Colonic mucosa (tissue), 4 donors: ENCODE data around the gene STAB1. TPM values are rescaled to one million over a fixed set of nuclear protein-coding genes. Genes with fewer than 3 reads are reported as not detected.

ENCODE experiments used
- DNase-seq: peaks from one replicate; pipeline ENCODE4 v3.0.0-alpha.2; 2020
- H3K27ac ChIP-seq: fragments of 200-600 bp; one replicate; pipeline ENCODE4 v1.8.0; 2021
- H3K27me3 ChIP-seq: fragments of 200-600 bp; one replicate; pipeline ENCODE4 v1.8.0; 2021
- H3K36me3 ChIP-seq: fragments of 200-600 bp; one replicate; pipeline ENCODE4 v1.8.0; 2021
- H3K4me1 ChIP-seq: fragments of 200-600 bp; one replicate; pipeline ENCODE4 v1.8.0; 2021; ENCODE audit warnings: mild to moderate bottlenecking
- H3K4me3 ChIP-seq: fragments of 200-600 bp; one replicate; pipeline ENCODE4 v1.8.0; 2021
- H3K9ac ChIP-seq, 2 donors: one replicate each; pipeline ENCODE4 v1.7.0; 2013; ENCODE audit warnings: control low read depth in 2 of 2, low read depth in 2 of 2, low read length in 2 of 2
- H3K9me3 ChIP-seq: fragments of 200-600 bp; one replicate; pipeline ENCODE4 v1.8.0; 2021
- intact Hi-C: fragments of 100-400 bp; cut with DNase I; formaldehyde crosslinking; loops from one replicate; pipeline ENCODE4 v1.14.1; 2022
- total RNA-seq, 2 donors: library from RNA; stranded (reverse); fragmentation: NEBNext Ultra II Directional in 1 of 2; extraction: Animal tissue kit (Norgen Biotek cat#: 25700) in 1 of 2; gene quantifications; one replicate each; pipeline ENCODE4 v1.2.1, GENCODE V29; 2021
- TF ChIP-seq, protein P1 (sequence below): fragments of 200-600 bp; IDR thresholded peaks from one replicate; pipeline ENCODE4 v1.8.0; 2022; ENCODE audit warnings: antibody characterized with exemption, mild to moderate bottlenecking
- donor health status: healthy.
- donor health status: DM: no; HTN: no; CAD: no.
- donor health status: DM: no; HTN: no; CAD: no.

The STAB1 gene
- total RNA-seq, 2 donors from 2014 or later, result 41.1 to 46.5 TPM

DNA sequence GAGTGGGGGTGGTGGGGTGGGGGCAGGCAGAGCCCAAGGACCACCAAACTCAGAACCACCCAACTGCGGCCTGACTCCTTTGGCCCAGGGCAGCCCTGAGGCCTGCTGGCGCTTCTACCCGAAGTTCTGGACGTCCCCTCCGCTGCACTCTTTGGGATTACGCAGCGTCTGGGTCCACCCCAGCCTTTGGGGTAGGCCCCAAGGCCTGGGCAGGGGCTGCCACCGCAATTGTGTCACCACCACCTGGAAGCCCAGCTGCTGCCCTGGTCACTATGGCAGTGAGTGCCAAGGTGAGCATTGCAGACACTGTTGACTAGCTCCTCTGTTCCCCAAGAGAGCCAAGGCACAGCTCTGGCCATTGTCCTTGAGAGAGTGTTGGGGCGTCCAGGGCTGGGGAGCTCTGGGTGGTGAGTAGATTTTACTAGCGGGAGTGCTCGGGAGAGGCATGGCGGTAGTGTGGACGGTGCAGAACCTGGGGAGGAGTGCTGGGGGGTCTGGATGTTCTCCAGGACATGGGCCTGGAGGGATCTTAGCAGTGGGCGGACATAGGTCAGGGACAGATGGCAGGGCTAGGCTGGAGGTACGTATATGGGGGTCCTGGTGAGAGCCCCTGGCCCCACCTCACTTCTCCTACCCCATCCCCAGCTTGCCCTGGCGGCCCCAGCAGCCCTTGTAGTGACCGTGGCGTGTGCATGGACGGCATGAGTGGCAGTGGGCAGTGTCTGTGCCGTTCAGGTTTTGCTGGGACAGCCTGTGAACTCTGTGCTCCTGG is 25.8 kb downstream of the STAB1 start:
- Histone ChIP-seq H3K9me3 (no peaks in the 10 kb centered on the region), H3K9ac (no peak overlapping the region), H3K36me3 (no peaks in the 10 kb centered on the region), H3K4me1 (no peaks in the 10 kb centered on the region), H3K4me3 (no peak overlapping the region), H3K27me3 (no peaks in the 10 kb centered on the region), H3K27ac (no peak overlapping the region)
- TF ChIP-seq, protein P1, sequence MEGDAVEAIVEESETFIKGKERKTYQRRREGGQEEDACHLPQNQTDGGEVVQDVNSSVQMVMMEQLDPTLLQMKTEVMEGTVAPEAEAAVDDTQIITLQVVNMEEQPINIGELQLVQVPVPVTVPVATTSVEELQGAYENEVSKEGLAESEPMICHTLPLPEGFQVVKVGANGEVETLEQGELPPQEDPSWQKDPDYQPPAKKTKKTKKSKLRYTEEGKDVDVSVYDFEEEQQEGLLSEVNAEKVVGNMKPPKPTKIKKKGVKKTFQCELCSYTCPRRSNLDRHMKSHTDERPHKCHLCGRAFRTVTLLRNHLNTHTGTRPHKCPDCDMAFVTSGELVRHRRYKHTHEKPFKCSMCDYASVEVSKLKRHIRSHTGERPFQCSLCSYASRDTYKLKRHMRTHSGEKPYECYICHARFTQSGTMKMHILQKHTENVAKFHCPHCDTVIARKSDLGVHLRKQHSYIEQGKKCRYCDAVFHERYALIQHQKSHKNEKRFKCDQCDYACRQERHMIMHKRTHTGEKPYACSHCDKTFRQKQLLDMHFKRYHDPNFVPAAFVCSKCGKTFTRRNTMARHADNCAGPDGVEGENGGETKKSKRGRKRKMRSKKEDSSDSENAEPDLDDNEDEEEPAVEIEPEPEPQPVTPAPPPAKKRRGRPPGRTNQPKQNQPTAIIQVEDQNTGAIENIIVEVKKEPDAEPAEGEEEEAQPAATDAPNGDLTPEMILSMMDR, result no peak
- intact Hi-C loops, result no loop called here
- DNase-seq, result no peak

DNA sequence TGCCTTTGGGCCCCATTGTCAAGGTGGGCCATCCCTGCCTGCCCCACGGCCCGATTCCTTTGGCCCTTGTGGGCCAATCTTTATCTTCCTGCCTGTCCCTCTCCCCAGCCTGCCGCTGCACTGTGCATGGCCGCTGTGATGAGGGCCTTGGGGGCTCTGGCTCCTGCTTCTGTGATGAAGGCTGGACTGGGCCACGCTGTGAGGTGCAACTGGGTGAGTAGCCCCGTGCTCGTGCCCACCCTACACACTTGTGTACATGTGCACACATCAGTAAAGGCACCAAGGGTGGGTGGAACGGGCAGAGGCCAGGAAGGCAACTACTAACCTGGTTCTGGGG is 26.3 kb downstream of the STAB1 start:
- intact Hi-C loops, result no loop called here
- no peak overlapping the region for H3K4me3 ChIP-seq
- no peak for DNase-seq
- no peaks in the 10 kb centered on the region for H3K36me3 ChIP-seq
- no peaks in the 10 kb centered on the region for H3K9me3 ChIP-seq
- TF ChIP-seq, protein P1, result no peak
- no peak overlapping the region for H3K9ac ChIP-seq
- H3K4me1 ChIP-seq, result no peaks in the 10 kb centered on the region
- no peak overlapping the region for H3K27ac ChIP-seq
- no peaks in the 10 kb centered on the region for H3K27me3 ChIP-seq

DNA sequence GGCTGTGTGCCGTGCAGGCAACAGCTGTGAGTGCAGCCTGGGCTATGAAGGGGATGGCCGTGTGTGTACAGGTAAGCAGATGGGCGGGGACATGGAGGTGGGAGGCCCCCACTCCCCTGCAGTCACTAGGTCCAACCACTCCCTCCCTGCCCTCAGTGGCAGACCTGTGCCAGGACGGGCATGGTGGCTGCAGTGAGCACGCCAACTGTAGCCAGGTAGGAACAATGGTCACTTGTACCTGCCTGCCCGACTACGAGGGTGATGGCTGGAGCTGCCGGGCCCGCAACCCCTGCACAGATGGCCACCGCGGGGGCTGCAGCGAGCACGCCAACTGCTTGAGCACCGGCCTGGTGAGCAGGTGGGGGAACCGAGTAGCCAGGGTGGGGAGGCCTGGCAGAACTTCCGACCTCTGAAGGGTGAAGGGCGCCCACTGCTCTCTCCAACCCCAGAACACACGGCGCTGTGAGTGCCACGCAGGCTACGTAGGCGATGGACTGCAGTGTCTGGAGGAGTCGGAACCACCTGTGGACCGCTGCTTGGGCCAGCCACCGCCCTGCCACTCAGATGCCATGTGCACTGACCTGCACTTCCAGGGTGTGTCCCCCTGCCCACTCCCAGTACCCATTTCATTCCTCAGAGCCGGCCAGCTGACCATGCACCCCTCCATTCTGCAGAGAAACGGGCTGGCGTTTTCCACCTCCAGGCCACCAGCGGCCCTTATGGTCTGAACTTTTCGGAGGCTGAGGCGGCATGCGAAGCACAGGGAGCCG is 26.9 kb downstream of the STAB1 start:
- intact Hi-C loops, result no loop called here
- H3K27ac ChIP-seq, result no peak overlapping the region
- no peak overlapping the region for H3K9ac ChIP-seq
- H3K4me1 ChIP-seq, result no peaks in the 10 kb centered on the region
- TF ChIP-seq, protein P1, result no peak
- H3K9me3 ChIP-seq, result no peaks in the 10 kb centered on the region
- DNase-seq, result no peak
- H3K27me3 ChIP-seq, result no peaks in the 10 kb centered on the region
- no peak overlapping the region for H3K4me3 ChIP-seq
- no peaks in the 10 kb centered on the region for H3K36me3 ChIP-seq

DNA sequence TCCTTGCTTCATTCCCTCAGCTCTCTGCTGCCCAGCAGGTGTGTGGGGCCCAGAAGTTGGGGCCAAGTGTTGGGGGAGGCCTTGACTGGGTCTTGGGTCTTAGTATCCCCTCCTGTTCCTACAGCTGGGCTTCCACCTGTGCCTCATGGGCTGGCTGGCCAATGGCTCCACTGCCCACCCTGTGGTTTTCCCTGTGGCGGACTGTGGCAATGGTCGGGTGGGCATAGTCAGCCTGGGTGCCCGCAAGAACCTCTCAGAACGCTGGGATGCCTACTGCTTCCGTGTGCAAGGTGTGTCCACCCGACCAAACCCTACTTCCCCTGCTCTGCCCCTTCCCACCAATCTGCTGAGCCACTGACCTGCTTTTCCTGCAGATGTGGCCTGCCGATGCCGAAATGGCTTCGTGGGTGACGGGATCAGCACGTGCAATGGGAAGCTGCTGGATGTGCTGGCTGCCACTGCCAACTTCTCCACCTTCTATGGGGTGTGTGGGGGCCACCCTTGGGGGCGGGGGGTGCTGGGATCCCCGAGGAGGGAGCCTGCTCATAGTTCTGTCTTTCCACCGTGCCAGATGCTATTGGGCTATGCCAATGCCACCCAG is 27.6 kb downstream of the STAB1 start:
- no peaks in the 10 kb centered on the region for H3K27me3 ChIP-seq
- H3K4me1 ChIP-seq, result no peaks in the 10 kb centered on the region
- no peak for DNase-seq
- H3K36me3 ChIP-seq, result no peaks in the 10 kb centered on the region
- no peak overlapping the region for H3K27ac ChIP-seq
- intact Hi-C loops, result no loop called here
- TF ChIP-seq, protein P1, result no peak
- no peaks in the 10 kb centered on the region for H3K9me3 ChIP-seq
- H3K4me3 ChIP-seq, result no peak overlapping the region
- H3K9ac ChIP-seq, result no peak overlapping the region

DNA sequence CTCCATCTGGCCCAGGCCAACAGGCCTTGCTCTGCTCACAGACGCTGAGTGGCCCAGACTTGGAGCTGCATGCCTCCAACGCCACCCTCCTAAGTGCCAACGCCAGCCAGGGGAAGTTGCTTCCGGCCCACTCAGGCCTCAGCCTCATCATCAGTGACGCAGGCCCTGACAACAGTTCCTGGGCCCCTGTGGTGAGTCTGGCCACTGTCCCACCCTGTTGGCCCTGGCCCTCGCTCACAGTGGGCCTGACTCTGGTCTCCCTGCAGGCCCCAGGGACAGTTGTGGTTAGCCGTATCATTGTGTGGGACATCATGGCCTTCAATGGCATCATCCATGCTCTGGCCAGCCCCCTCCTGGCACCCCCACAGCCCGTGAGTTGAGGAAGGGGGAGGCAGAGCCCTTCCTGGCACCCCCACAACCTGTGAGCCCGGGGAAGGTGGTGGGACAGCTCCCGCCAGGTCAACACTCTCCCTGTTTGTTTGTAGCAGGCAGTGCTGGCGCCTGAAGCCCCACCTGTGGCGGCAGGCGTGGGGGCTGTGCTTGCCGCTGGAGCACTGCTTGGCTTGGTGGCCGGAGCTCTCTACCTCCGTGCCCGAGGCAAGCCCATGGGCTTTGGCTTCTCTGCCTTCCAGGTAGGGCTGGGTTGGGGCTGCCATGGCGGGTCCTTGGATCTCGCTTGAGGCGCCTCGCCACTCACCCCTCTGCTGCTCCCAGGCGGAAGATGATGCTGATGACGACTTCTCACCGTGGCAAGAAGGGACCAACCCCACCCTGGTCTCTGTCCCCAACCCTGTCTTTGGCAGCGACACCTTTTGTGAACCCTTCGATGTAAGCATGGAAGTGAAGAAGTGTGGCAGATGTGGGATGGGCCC is 28.5 kb downstream of the STAB1 start:
- intact Hi-C loops, result no loop called here
- no peak for DNase-seq

More for the DNA sequence above, 28.5 kb downstream of the STAB1 start:
- Histone ChIP-seq H3K4me1 (no peaks in the 10 kb centered on the region), H3K9ac (no peak overlapping the region), H3K9me3 (no peaks in the 10 kb centered on the region), H3K27ac (no peak overlapping the region), H3K4me3 (no peak overlapping the region), H3K27me3 (no peaks in the 10 kb centered on the region), H3K36me3 (no peaks in the 10 kb centered on the region)
- TF ChIP-seq, protein P1, result no peak
